CD4-positive, alpha-beta T cell treated with Interleukin-2 at 100 ng/mL for 4 hours (primary cell): ENCODE measurements around the gene FAM114A2.
"Not testable (repeated sequence)": the region's sequence is repeated elsewhere in the genome, so short reads cannot be mapped to it uniquely, and the experiment has no call there.

Experiments used
- DNase-seq: peaks from one replicate; pipeline ENCODE4 v3.0.0-alpha.2; 2020; ENCODE audit warnings: low spot score

Gene FAM114A2

DNA sequence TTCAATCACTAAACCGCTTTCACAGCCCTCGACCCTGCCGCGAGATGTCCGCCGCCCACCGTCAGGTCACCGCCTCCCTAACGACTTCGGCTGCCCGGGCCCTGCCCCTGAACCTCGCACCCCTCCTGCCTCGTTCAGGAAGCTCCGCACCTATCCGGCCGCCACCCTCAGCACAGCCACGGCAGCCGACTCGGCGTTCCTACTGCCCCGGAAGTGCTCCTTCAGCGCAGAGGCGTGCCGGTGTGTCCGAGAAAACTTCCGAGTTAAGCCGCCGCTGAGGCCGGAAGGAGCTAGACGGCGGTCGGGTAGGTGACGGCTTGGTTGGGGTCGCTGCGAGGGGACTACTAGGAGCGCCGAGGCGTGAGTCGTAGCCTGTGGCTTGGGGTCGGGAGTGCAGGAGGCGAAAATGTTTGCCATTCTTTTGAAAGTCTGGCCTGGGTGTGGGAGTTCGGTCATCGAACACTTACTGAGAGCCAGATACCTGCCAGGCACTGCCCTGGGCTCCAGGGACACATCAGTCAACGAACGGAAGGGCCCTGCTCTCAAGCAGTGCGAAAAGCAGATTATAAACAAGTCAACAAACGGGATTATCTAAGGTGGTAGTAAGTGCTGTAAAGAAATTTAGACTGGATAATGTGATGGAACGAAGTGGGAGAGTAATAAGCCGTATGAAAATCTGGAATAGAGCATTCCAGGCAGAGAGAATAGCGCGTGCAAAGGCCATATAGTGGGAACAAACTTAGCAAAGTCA, at the start of gene FAM114A2, which contains the start of gene MFAP3:
Gene FAM114A2, minus strand, starts transcription at position 204 of the 751 bp plus-strand sequence. CDS start 3,957 bp downstream, outside the sequence.
Gene MFAP3, plus strand, starts transcription at position 261 of the 751 bp plus-strand sequence. CDS start 10,756 bp downstream, outside the sequence.
- DNase-seq, result peak; percentile 87

DNA sequence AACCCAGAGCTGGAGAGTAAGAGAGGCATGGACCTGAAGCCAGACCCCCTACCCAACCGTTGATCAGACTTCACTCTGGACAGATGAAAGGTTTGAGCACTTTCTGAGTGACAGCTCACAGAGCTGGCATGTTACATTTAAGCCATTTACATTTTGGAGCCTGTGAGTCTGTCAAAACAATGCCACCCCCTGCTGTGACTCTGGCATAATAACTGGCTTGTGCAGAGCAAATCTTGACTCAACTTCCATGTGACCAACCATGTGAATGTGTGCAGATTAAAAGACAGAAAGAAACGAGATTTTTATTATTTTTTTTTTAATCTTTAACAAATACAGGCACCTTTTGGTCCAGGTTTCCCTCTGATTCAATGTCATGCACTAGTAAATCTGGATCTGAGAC, 48.5 kb upstream of the FAM114A2 start:
- no peak for DNase-seq

GRCh38 chr5:154086641-154087040, 47.9 kb upstream of the FAM114A2 start:
- DNase-seq, result no peak

- no peak for DNase-seq
These were observed 47.4 kb upstream of the FAM114A2 start for GRCh38 chr5:154086146-154086545.

- DNase-seq, result no peak
These were observed 45.4 kb upstream of the FAM114A2 start for GRCh38 chr5:154084062-154084639.

- DNase-seq, result no peak
These were observed 42.5 kb upstream of the FAM114A2 start for GRCh38 chr5:154081246-154081645.

DNA sequence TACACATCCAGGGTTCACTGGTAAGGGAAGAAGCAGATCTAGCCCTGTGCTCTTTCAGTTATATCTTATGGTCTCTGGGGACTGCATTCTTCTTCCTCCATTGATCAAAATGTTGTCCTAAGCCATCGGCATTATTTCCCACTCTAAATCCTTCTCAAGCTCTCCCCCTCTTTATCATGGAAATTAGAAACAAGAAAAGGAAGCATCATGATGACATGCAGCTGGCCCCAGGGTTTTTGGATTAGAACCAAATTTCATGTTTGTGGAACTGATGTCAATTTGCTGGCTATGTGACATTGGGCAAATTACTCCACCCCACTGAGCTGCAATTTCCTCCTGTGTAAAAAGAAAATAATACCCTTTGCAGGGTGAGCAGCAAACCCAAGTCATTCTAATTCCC, 39.6 kb upstream of the FAM114A2 start:
- DNase-seq, result no peak

DNA sequence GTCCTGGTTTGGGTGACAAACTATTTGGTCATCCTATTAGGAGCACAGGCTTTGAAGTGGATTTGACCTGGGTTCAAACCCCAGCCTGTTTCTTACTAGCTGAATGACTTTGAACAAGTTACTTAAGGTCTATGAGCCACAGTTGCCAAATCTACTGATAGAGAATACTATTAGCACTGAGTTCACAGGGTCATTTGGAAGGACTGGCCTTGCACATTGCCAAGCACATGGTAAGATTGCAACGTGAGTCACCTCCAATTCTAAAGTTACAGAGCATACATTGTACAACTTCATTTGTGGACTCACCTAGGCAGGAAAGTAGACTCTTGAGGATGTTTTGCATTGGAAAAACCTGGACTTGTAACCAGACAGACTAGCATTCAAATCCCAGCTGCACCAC, 39.0 kb upstream of the FAM114A2 start:
- no peak for DNase-seq

GRCh38 chr5:154076240-154076922, 37.7 kb upstream of the FAM114A2 start:
- no peak for DNase-seq

- peak; percentile 85 for DNase-seq
These were observed 33.9 kb upstream of the FAM114A2 start for GRCh38 chr5:154072414-154073171.

GRCh38 chr5:154071799-154072413, 33.2 kb upstream of the FAM114A2 start:
- no peak for DNase-seq

GRCh38 chr5:154069854-154070253, 31.1 kb upstream of the FAM114A2 start:
- DNase-seq, result not testable (repeated sequence)

- DNase-seq, result no peak
These were observed 27.3 kb upstream of the FAM114A2 start for GRCh38 chr5:154065971-154066370.

GRCh38 chr5:154063372-154063771, 24.7 kb upstream of the FAM114A2 start:
- no peak for DNase-seq

GRCh38 chr5:154060606-154061005, 21.9 kb upstream of the FAM114A2 start:
- DNase-seq, result no peak

- DNase-seq, result no peak
These were observed 20.9 kb upstream of the FAM114A2 start for GRCh38 chr5:154059583-154059982.

- no peak for DNase-seq
These were observed 20.3 kb upstream of the FAM114A2 start for GRCh38 chr5:154059039-154059430.

DNA sequence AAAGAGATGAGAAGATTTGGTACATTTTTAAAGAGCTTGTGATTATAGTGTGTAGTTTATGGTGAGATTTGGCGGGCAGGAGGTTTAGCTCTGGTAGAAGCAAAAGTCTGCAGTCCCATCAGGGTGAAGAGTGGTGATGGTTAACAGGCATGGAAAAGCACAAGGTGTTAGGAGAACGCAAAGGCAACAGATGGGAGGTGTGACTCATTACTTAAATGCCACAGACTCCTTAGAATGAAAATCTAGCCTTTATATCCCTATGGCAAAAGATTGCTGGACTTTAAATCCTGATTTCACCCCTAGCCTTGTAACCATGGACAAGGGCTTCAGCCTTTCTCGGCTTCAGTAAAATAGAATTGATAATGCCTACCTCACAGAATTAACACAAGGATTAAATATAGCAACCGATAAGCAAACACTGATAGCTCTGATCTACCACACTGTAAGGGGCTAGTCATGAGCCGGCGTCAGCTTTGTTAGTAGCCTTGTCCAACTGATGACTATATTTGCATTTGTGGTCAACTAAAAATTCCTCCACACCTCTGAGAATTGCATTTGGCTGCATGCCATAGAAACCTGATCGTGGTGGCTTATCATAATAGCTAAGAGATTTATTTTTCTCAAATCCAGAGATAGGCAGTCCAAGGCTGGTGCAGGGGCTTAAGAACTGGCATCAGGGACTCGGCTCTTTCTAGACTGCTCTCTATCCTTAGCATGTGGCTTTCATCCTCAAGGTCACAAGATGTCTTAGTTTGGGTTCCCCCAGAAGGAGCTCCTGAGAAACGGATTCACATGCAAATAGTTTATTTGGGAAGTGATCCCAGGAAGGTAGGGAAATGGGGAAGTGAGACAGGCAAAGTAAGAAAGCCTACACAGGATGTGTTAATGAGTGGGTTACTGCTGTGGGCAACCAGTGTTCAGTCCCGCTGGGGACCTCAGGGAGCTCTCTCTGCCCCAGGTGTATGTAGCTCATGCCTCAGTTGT, 19.6 kb upstream of the FAM114A2 start:
- DNase-seq, result no peak

DNA sequence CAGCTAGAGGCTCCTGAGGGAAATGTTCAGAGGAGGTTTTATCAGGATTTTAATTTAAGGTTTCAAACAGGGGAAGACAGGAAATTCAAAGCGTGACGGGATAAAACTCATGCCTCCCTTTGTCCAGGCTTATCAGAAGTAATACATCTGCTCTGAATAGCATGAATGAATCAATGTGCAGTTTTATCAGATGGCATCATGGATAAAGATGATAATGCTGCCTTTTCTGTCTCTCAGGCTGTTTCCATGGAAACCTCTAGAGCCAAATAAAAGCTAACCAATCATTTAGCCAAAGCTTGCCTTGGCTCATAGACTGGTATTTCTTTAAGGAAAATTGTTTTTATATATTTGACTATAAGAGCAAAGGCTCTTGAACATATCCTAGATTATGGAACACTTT, 16.5 kb upstream of the FAM114A2 start:
- no peak for DNase-seq

DNA sequence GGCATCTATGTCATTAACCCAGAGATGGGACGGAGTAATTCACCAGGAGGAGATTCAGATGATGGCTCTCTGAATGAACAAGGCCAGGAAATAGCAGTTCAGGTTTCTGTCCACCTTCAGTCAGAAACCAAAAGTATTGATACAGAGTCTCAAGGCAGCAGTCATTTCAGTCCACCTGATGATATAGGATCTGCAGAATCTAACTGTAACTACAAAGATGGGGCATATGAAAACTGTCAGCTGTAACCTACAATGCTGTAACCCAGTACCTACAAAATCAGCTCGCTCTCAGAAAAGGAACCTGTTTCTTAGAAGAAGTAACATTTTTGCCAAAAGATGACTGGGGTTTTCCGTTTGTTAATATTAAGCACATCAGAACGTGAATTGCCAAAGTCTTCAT, 14.8 kb upstream of the FAM114A2 start:
- no peak for DNase-seq

- DNase-seq, result no peak
These were observed 10.9 kb upstream of the FAM114A2 start for GRCh38 chr5:154049636-154050035.
